ENCODE results near the gene SSBP2. TPM values are rescaled to one million over a fixed set of nuclear protein-coding genes. Genes with fewer than 3 reads are reported as not detected.

The SSBP2 gene
- total RNA-seq, 4 donors from 2014 or later = 25.9 to 94.6 (median 41.8) TPM

- no peak for TF ChIP-seq CTCF (IDR thresholded peaks at IDR 0.05)
- no peak for DNase-seq (ENCODE audit: low spot score)
- ATAC-seq (ENCODE audit: low FRiP score) = no peak
Observed at GRCh38 chr5:81533629-81534405, 217.1 kb downstream of the SSBP2 start.

DNA sequence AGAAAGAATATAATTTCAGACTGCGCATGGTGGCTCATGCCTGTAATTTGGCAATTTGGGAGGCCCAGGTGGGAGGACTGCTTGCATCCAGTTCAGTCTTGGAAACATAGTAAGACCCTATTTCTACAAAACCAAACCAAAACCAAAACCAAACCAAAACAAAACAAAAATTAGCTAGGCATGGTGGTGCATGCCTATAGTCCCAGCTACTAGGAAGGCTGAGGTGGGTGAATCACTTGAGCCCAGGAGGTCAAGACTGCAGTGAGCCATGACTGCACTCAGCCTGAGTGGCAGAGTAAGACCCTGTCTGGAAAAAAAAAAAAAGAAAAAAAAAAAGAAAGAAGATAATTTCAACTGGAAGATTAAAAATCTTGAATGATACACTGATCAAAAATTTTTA lies 220.0 kb downstream of the SSBP2 start:
- DNase-seq (ENCODE audit: low spot score) = no peak
- ATAC-seq (ENCODE audit: low FRiP score) = no peak
- no peak for TF ChIP-seq CTCF (IDR thresholded peaks at IDR 0.05)

DNA sequence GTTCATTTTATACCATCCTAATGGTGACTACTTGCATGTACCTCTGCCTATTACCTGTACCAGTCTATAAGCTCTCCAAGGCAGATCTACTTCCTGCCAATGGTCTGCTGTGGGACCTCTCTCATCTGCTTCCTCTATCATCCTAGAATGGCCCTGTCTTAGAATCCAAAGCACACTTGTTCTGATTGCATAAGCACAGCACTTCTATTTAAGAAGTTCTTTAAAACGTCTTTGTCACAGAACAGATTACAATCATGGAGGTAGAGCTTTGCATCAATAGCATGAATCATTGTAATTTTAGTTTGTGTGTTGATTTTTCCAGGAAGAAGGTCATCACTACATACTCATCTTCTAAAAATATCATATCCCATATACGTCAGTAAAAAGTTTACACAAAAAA lies 225.2 kb downstream of the SSBP2 start:
- no peak for TF ChIP-seq CTCF (IDR thresholded peaks at IDR 0.05)
- no peak for ATAC-seq (ENCODE audit: low FRiP score)
- DNase-seq (ENCODE audit: low spot score) = no peak

DNA sequence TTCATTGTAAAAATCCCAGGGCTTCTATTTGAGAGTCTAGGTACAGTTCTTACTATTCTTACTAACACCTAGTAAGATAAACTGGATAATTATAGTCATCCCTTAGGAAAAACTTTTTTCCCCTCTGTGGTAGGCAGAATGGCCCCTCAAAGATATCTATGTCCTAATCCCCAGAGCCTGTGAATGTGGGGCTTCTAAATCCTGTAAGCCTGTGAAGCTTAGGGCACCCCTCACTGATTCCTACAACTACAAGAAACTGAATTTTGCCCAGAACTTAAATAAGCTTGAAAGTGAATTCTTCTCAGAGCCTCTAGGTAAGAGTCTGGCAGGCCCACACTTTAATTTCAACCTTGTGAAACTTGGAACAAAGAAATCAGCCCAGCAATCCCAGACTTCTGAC lies 226.9 kb downstream of the SSBP2 start:
- ATAC-seq (ENCODE audit: low FRiP score) = no peak
- no peak for DNase-seq (ENCODE audit: low spot score)
- no peak for TF ChIP-seq CTCF (IDR thresholded peaks at IDR 0.05)

DNA sequence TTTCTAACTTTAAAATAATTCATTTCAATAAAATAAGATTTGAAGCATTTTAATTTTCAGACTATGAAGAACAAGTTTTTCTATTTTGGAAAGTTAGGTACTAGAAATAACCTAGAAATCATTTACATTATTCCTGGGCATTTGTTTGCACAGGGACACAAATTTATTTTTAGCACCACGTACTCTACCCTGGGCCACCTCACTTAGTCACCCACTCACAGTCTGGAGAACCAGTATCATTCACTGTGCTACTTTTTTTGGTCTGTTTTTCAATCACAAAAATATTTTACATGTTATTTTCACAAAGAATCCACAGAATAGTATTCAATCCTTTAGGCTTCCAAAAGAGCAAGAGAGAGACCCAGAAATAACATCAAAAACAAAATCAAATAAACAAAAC lies 228.3 kb downstream of the SSBP2 start:
- no peak for DNase-seq (ENCODE audit: low spot score)
- no peak for TF ChIP-seq CTCF (IDR thresholded peaks at IDR 0.05)
- ATAC-seq (ENCODE audit: low FRiP score) = no peak

- no peak for TF ChIP-seq CTCF (IDR thresholded peaks at IDR 0.05)
- no peak for ATAC-seq (ENCODE audit: low FRiP score)
- no peak for DNase-seq (ENCODE audit: low spot score)
Observed at GRCh38 chr5:81520769-81521168, 230.1 kb downstream of the SSBP2 start.

GRCh38 chr5:81519217-81519905 lies 231.5 kb downstream of the SSBP2 start:
- DNase-seq (ENCODE audit: low spot score) (no peak), ATAC-seq (ENCODE audit: low FRiP score) (no peak)
- TF ChIP-seq CTCF (IDR thresholded peaks at IDR 0.05) = no peak
